Fibroblast of the conjunctiva (primary cell): Measurements from ENCODE around the gene DOCK11.

Source experiments
- DNase-seq: peaks from one replicate; pipeline ENCODE4 v3.0.0-alpha.2; 2010; ENCODE audit warnings: low read depth

Gene DOCK11

GRCh38 chrX:118630848-118631247 lies 135.2 kb downstream of the DOCK11 start:
- DNase-seq, result no peak

- no peak for DNase-seq
Observed at GRCh38 chrX:118631586-118631985, 136.0 kb downstream of the DOCK11 start.

GRCh38 chrX:118632862-118633261 lies 137.2 kb downstream of the DOCK11 start:
- DNase-seq, result no peak

GRCh38 chrX:118633530-118633929 lies 137.9 kb downstream of the DOCK11 start:
- DNase-seq, result no peak

GRCh38 chrX:118634336-118634735 lies 138.7 kb downstream of the DOCK11 start:
- DNase-seq, result no peak

- DNase-seq, result no peak
Observed at GRCh38 chrX:118637997-118638396, 142.4 kb downstream of the DOCK11 start.

- peak; percentile 20 for DNase-seq
Observed at GRCh38 chrX:118644378-118644777, 148.8 kb downstream of the DOCK11 start.

- no peak for DNase-seq
Observed at GRCh38 chrX:118652717-118653116, 157.1 kb downstream of the DOCK11 start.

- DNase-seq, result no peak
Observed at GRCh38 chrX:118654331-118654730, 158.7 kb downstream of the DOCK11 start.

- no peak for DNase-seq
Observed at GRCh38 chrX:118655561-118656246, 160.1 kb downstream of the DOCK11 start.

GRCh38 chrX:118657413-118657812 lies 161.8 kb downstream of the DOCK11 start:
- DNase-seq, result no peak

GRCh38 chrX:118660085-118660484 lies 164.5 kb downstream of the DOCK11 start:
- no peak for DNase-seq

GRCh38 chrX:118665204-118665603 lies 169.6 kb downstream of the DOCK11 start:
- DNase-seq, result no peak

- DNase-seq, result no peak
Observed at GRCh38 chrX:118666521-118666920, 170.9 kb downstream of the DOCK11 start.

- no peak for DNase-seq
Observed at GRCh38 chrX:118669435-118669834, 173.8 kb downstream of the DOCK11 start.

GRCh38 chrX:118675326-118675965 lies 179.8 kb downstream of the DOCK11 start:
- no peak for DNase-seq

GRCh38 chrX:118675966-118676349 lies 180.3 kb downstream of the DOCK11 start:
- DNase-seq, result no peak

- no peak for DNase-seq
Observed at GRCh38 chrX:118677318-118677717, 181.7 kb downstream of the DOCK11 start.

GRCh38 chrX:118679290-118679689 lies 183.7 kb downstream of the DOCK11 start:
- no peak for DNase-seq

- no peak for DNase-seq
Observed at GRCh38 chrX:118682258-118683014, 186.8 kb downstream of the DOCK11 start.

- no peak for DNase-seq
Observed at GRCh38 chrX:118685393-118685792, 189.8 kb downstream of the DOCK11 start.

- DNase-seq, result no peak
Observed at GRCh38 chrX:118688935-118689334, 193.3 kb downstream of the DOCK11 start.

- DNase-seq, result no peak
Observed at GRCh38 chrX:118693843-118694242, 198.2 kb downstream of the DOCK11 start.
